SU-DHL-6 (cell line): ENCODE results near the gene RTEL1.

Experiments used
- H2AFZ ChIP-seq: fragments of 200-600 bp; sonication (generic); 2 replicates; pipeline ENCODE4 v1.6.1; 2014; ENCODE audit warnings: low read depth, mild to moderate bottlenecking, moderate library complexity, mixed read lengths, antibody characterized with exemption, low read length; ENCODE audit not compliant: severe bottlenecking
- H3F3A ChIP-seq: fragments of 200-600 bp; shearing (Covaris generic); 2 replicates; pipeline ENCODE4 v1.6.0; 2016; ENCODE audit warnings: antibody characterized with exemption, mild to moderate bottlenecking; ENCODE audit not compliant: insufficient read depth
- H3K27ac ChIP-seq: fragments of 200-600 bp; sonication (generic); 2 replicates; pipeline ENCODE4 v1.5.1; 2016; ENCODE audit warnings: low read depth, mild to moderate bottlenecking, low read length, moderate library complexity, mixed read lengths
- H3K27me3 ChIP-seq: fragments of 200-600 bp; sonication (generic), shearing (Covaris generic); 2 replicates; pipeline ENCODE4 v1.6.0; 2014; ENCODE audit warnings: mild to moderate bottlenecking, low read length
- H3K36me3 ChIP-seq: fragments of 200-600 bp; sonication (generic); 2 replicates; pipeline ENCODE4 v1.6.1; 2014; ENCODE audit warnings: mild to moderate bottlenecking, low read length, mixed read lengths
- H3K4me2 ChIP-seq: fragments of 300-600, 200-600 bp; shearing (Covaris generic), sonication (generic); 2 replicates; pipeline ENCODE4 v1.6.0; 2014; ENCODE audit warnings: low read length, low read depth, mild to moderate bottlenecking; ENCODE audit not compliant: poor library complexity, severe bottlenecking
- H3K4me3 ChIP-seq: fragments of 200-600 bp; sonication (generic); 2 replicates; pipeline ENCODE4 v1.5.1; 2014; ENCODE audit warnings: antibody characterized with exemption, low read length, mild to moderate bottlenecking, mixed read lengths; ENCODE audit not compliant: insufficient read depth, poor library complexity, severe bottlenecking
- H3K79me2 ChIP-seq: fragments of 200-600 bp; sonication (generic); 2 replicates; pipeline ENCODE4 v1.6.1; 2014; ENCODE audit warnings: mild to moderate bottlenecking, low read length, moderate library complexity; ENCODE audit not compliant: insufficient read depth
- H3K9ac ChIP-seq: fragments of 200-600 bp; sonication (generic); 2 replicates; pipeline ENCODE4 v1.7.0; 2014; ENCODE audit warnings: mild to moderate bottlenecking, low read length
- H3K9me2 ChIP-seq: fragments of 200-600 bp; sonication (generic); replicated peaks from 2 replicates; pipeline ENCODE4 v1.6.1; 2014; ENCODE audit warnings: low read length; ENCODE audit not compliant: insufficient read depth
- H3K9me3 ChIP-seq: fragments of 200-600 bp; sonication (generic); 2 replicates; pipeline ENCODE4 v1.6.1; 2014; ENCODE audit warnings: low read length, mixed read lengths; ENCODE audit not compliant: insufficient read depth
- H4K20me1 ChIP-seq: fragments of 200-600 bp; sonication (generic); 2 replicates; pipeline ENCODE4 v1.6.1; 2014; ENCODE audit warnings: low read depth, mild to moderate bottlenecking, antibody characterized with exemption, low read length, moderate library complexity, mixed read lengths
- CTCF ChIP-seq: fragments of 200-600 bp; sonication (generic); IDR thresholded peaks from one replicate; pipeline ENCODE4 v1.5.1; 2017; ENCODE audit warnings: antibody characterized with exemption, mild to moderate bottlenecking, low read length, moderate library complexity; ENCODE audit not compliant: insufficient read depth, poor library complexity, severe bottlenecking
- EZH2phosphoT487 ChIP-seq: fragments of 200-600 bp; sonication (generic), shearing (Covaris generic); conservative IDR thresholded peaks from 2 replicates; pipeline ENCODE4 v1.6.1; 2018; ENCODE audit warnings: mild to moderate bottlenecking, antibody characterized with exemption, low read length, moderate library complexity, mixed read lengths

The RTEL1 gene

GRCh38 chr20:63633732-63634131 is 24.4 kb upstream of the RTEL1 start:
- Histone ChIP-seq H3K4me3 (no peak overlapping the region), H2AFZ (no peak overlapping the region), H3K27me3 (no peaks in the 10 kb centered on the region), H3K79me2 (no peaks in the 10 kb centered on the region), H4K20me1 (no peaks in the 10 kb centered on the region), H3F3A (0 out of 2 replicates have a peak, but pooled peaks cover 1% of the 10 kb centered on the region), H3K9ac (no peak overlapping the region), H3K36me3 (no peaks in the 10 kb centered on the region), H3K9me3 (no peaks in the 10 kb centered on the region), H3K27ac (no peak overlapping the region), H3K9me2 (no peaks in the 10 kb centered on the region), H3K4me2 (no peak overlapping the region)
- TF ChIP-seq EZH2phosphoT487 = no peak
- no peak for TF ChIP-seq CTCF

- H3K9ac ChIP-seq = no peak overlapping the region
- H4K20me1 ChIP-seq = no peaks in the 10 kb centered on the region
- no peaks in the 10 kb centered on the region for H3K36me3 ChIP-seq
- H3K27me3 ChIP-seq = no peaks in the 10 kb centered on the region
- TF ChIP-seq CTCF (no peak), EZH2phosphoT487 (no peak)
- H3K9me3 ChIP-seq = no peaks in the 10 kb centered on the region
- no peak overlapping the region for H3K4me2 ChIP-seq
- H3K4me3 ChIP-seq = no peak overlapping the region
- no peak overlapping the region for H2AFZ ChIP-seq
- no peaks in the 10 kb centered on the region for H3F3A ChIP-seq
- H3K9me2 ChIP-seq = no peaks in the 10 kb centered on the region
- H3K27ac ChIP-seq = no peak overlapping the region
- no peaks in the 10 kb centered on the region for H3K79me2 ChIP-seq
Observed at GRCh38 chr20:63635431-63636141, 22.5 kb upstream of the RTEL1 start.

- no peaks in the 10 kb centered on the region for H3K36me3 ChIP-seq
- no peak overlapping the region for H3K9ac ChIP-seq
- no peak for TF ChIP-seq CTCF
- TF ChIP-seq EZH2phosphoT487 = no peak
- H2AFZ ChIP-seq = no peak overlapping the region
- H3K9me3 ChIP-seq = no peaks in the 10 kb centered on the region
- H3F3A ChIP-seq = no peaks in the 10 kb centered on the region
- H3K27me3 ChIP-seq = no peaks in the 10 kb centered on the region
- H3K4me2 ChIP-seq = no peak overlapping the region
- H3K27ac ChIP-seq = no peak overlapping the region
- H3K79me2 ChIP-seq = no peaks in the 10 kb centered on the region
- no peaks in the 10 kb centered on the region for H3K9me2 ChIP-seq
- no peaks in the 10 kb centered on the region for H4K20me1 ChIP-seq
- no peak overlapping the region for H3K4me3 ChIP-seq
Observed at GRCh38 chr20:63636752-63637628, 21.1 kb upstream of the RTEL1 start.
